Lung (tissue), 12 donors: ENCODE data around the gene ZNF12. TPM values are rescaled to one million over a fixed set of nuclear protein-coding genes. Genes with fewer than 3 reads are reported as not detected.
"Not testable (repeated sequence)": the region's sequence is repeated elsewhere in the genome, so short reads cannot be mapped to it uniquely, and the experiment has no call there.

ENCODE experiments used
- ATAC-seq: fragments of 200-7000 bp; cut with Tn5 transposase; one replicate; pipeline ENCODE4 v1.9.1; 2020; ENCODE audit warnings: moderate number of reproducible peaks; ENCODE audit not compliant: insufficient read depth, low FRiP score
- DNase-seq, 3 donors: peaks; one replicate each; pipeline ENCODE4 v3.0.0-alpha.2; 2013 to 2017
- H3K27ac ChIP-seq, 2 donors: one replicate each; pipeline ENCODE4 v1.5.1; 2013; ENCODE audit warnings: mild to moderate bottlenecking in 2 of 2, moderate library complexity in 2 of 2, control low read depth in 1 of 2, inconsistent platforms in 1 of 2, low read depth in 1 of 2, low read length in 1 of 2
- H3K27me3 ChIP-seq, 3 donors: one replicate each; pipeline ENCODE4 v1.5.1; 2013; ENCODE audit warnings: low read length in 2 of 3; ENCODE audit not compliant: control insufficient read depth in 3 of 3, insufficient read depth in 3 of 3
- H3K36me3 ChIP-seq, 4 donors: one replicate each; pipeline ENCODE4 v1.5.1; 2013; ENCODE audit warnings: low read length in 4 of 4, mild to moderate bottlenecking in 1 of 4, moderate library complexity in 1 of 4; ENCODE audit not compliant: control insufficient read depth in 4 of 4, insufficient read depth in 4 of 4
- H3K4me1 ChIP-seq, 5 donors: one replicate each; pipeline ENCODE4 v1.5.1; 2013; ENCODE audit warnings: low read length in 5 of 5, mild to moderate bottlenecking in 2 of 5, moderate library complexity in 1 of 5; ENCODE audit not compliant: control insufficient read depth in 5 of 5, insufficient read depth in 5 of 5
- H3K4me3 ChIP-seq: one replicate; pipeline ENCODE4 v1.5.1; 2013; ENCODE audit warnings: mild to moderate bottlenecking, control low read depth, moderate library complexity
- H3K9ac ChIP-seq, 2 donors: one replicate each; pipeline ENCODE4 v1.5.1; 2013; ENCODE audit warnings: low read length in 2 of 2, control low read depth in 1 of 2; ENCODE audit not compliant: insufficient read depth in 1 of 2
- H3K9me3 ChIP-seq, 4 donors: one replicate each; pipeline ENCODE4 v1.5.1; 2013; ENCODE audit warnings: low read length in 3 of 4, mild to moderate bottlenecking in 1 of 4, moderate library complexity in 1 of 4; ENCODE audit not compliant: control insufficient read depth in 4 of 4, insufficient read depth in 3 of 4
- WGBS, 2 donors: extraction: QIAGEN DNeasy Blood & Tissue Kit; methylation state at CpG; one replicate each; pipeline ENCODE4 v1.1.7; 2013; 5-methylcytosine and 5-hydroxymethylcytosine counted together
- polyA plus RNA-seq, 2 donors: library from polyadenylated mRNA; stranded (reverse); fragments of 200-250 nt; gene quantifications; one replicate each; pipeline ENCODE4 v1.2.1, GENCODE V29; 2013
- total RNA-seq, 2 donors: library from RNA; depleted of rRNA in 1 of 2; stranded (reverse); fragments of >200 nt in 1 of 2; gene quantifications; one replicate each; pipeline ENCODE4 v1.2.1, GENCODE V29; 2014 to 2021
- TF ChIP-seq, protein P1 (sequence below): IDR thresholded peaks from 2 replicates; pipeline ENCODE4 v1.5.1; 2012; ENCODE audit warnings: mild to moderate bottlenecking; ENCODE audit errors: control extremely low read depth, extremely low read depth
- donor health status: control.
- donor health status: control.
- donor health status: Bipolar disorder and iron deficiency.
- donor health status: healthy.
- donor health status: DM: yes; HTN: yes; CAD: no.

The ZNF12 gene
- total and polyA plus RNA-seq, 4 donors = 9.3 to 36.5 (median 16.0) TPM

DNA sequence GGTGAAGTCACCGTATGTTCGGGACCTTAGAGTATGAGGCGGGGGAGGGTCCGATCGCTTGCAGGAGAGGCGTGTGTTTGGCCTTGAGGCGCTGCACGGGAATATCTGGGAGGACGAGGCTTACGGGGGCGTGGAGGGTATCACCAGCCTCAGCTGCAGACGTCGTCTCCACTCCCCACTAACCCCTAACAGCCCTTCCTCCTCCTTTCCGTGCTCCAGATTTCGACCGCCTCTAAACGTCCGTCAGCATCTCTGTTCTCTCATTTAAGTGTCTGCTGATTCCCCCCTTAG lies 23.5 kb upstream of the ZNF12 start:
- peak overlapping the region; percentile 97 for H3K4me3 ChIP-seq
- 1 to 4% methylated on average over 17 to 18 of the region's 18 CpGs for WGBS, 2 donors
- peak overlapping the region; percentile 80 to 81 for H3K27ac ChIP-seq
- H3K9me3 ChIP-seq = no peaks in the 10 kb centered on the region
- H3K27me3 ChIP-seq = no peaks in the 10 kb centered on the region
- DNase-seq (no peak), ATAC-seq (no peak)
- peak overlapping the region; percentile 26 to 63 for H3K9ac ChIP-seq
- H3K4me1 ChIP-seq = peaks cover 0 to 7% (median 3%) of the 10 kb centered on the region in 5 donors
- TF ChIP-seq, protein P1, sequence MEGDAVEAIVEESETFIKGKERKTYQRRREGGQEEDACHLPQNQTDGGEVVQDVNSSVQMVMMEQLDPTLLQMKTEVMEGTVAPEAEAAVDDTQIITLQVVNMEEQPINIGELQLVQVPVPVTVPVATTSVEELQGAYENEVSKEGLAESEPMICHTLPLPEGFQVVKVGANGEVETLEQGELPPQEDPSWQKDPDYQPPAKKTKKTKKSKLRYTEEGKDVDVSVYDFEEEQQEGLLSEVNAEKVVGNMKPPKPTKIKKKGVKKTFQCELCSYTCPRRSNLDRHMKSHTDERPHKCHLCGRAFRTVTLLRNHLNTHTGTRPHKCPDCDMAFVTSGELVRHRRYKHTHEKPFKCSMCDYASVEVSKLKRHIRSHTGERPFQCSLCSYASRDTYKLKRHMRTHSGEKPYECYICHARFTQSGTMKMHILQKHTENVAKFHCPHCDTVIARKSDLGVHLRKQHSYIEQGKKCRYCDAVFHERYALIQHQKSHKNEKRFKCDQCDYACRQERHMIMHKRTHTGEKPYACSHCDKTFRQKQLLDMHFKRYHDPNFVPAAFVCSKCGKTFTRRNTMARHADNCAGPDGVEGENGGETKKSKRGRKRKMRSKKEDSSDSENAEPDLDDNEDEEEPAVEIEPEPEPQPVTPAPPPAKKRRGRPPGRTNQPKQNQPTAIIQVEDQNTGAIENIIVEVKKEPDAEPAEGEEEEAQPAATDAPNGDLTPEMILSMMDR = no peak
- peaks cover 0 to 15% (median 6%) of the 10 kb centered on the region in 4 donors for H3K36me3 ChIP-seq

DNA sequence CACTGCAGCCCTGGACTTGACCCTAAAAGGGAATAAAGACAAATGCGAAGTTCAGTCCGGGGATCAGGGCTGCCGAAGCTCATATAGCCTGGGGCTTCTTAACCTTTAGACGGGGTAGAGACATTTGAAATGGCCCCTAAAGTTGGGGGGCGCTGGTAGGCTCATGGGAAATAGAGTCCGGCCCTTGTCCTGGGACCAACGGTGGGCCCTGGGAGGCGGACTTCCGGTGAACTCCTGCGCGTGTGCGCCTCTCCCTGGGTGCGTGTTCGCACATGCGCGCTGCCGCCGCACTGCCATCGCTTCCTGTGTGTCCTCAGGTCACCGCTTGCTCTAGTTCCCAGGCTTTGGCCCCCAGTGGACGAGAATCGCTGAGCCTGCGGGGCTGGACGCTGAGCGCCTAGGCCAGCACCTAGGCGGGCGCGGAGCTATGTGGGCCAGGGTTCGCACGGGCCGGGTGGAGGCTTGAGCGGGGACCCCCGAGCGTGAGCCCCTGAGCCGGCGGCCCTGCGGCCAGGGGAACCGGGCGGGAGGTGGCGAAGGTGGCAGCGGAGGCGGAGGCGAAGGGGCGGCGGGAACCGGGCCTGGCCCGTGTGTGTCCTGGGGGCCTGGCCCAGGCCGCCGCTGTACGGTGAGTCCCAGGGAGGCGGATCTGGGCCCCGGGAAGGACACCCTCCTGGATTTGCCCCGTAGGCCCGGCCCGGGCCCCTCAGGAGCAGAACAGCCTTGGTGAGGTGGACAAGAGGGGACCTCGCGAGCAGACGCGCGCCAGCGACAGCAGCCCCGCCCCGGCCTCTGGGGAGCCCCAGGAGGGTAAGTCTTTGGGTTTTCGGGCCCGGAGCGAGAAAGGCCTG lies 23.0 kb upstream of the ZNF12 start:
- WGBS, 2 donors = 1% methylated on average over 47 to 66 of the region's 66 CpGs
- Histone ChIP-seq H3K27ac (peak overlapping the region; percentile 80 to 81), H3K4me1 (peaks cover 0 to 7% (median 3%) of the 10 kb centered on the region in 5 donors), H3K36me3 (peaks cover 0 to 11% (median 6%) of the 10 kb centered on the region in 4 donors), H3K4me3 (peak overlapping the region; percentile 97), H3K9ac (peak overlapping the region; percentile 26 to 63), H3K27me3 (no peaks in the 10 kb centered on the region), H3K9me3 (no peaks in the 10 kb centered on the region)
- TF ChIP-seq, protein P1 = no peak
- ATAC-seq (peak; percentile 100), DNase-seq (peak; percentile 94 to 98 (median 95))

DNA sequence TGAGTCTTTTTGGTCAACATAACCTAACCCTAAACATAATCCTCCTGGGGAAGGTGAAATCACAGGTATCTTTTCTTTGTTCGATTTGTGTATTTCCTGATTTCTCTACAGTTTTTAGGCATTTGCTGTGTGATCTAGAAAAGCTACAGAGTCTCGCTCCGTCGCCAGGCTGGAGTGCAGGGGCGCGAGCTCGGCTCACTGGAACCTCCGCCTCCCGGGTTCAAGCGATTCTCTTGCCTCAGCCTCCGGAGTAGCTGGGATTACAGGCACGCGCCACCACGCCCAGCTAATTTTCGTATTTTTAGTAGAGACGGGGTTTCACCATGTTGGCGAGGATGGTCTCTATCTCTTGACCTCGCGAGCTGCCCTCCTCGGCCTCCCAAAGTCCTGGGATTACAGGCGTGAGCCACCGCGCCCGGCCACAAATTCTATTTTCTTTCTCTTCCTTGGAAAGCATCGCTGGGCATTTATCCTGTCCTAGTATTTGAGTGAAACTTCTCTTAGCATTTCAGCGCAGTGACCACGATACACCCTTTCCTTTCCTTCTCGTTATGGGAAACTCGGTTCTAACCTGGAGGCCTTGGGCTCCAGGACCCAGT lies 22.2 kb upstream of the ZNF12 start:
- Histone ChIP-seq H3K36me3 (peaks cover 0 to 11% (median 5%) of the 10 kb centered on the region in 4 donors), H3K4me3 (peak overlapping the region; percentile 97), H3K27ac (peak overlapping the region; percentile 75 to 80)
- H3K27me3 ChIP-seq, ATAC-seq, H3K9me3 ChIP-seq, DNase-seq, H3K9ac ChIP-seq, H3K4me1 ChIP-seq: not testable (repeated sequence)
- 54 to 76% methylated on average over 25 to 29 of the region's 29 CpGs for WGBS, 2 donors

DNA sequence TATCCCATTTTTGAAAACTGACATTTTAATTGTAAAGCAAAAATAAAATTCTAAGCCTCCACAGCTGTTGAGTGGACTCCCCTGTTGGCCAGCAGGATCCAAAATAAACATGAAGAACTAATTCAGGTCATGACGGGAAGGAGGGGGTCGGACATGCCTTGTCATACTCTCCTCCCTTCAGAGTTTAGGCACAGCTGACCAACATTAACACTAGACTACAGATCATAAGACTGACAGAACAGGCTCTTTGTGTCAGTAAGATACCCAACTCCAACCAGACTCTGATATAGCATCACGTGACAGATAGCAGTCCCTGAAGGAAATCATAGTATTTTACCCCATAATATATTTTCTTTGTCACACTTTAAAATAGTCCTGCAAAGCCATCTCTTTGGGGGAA lies 20.9 kb upstream of the ZNF12 start:
- no peaks in the 10 kb centered on the region for H3K9me3 ChIP-seq
- ATAC-seq = no peak
- no peak overlapping the region for H3K4me3 ChIP-seq
- H3K27ac ChIP-seq = no peak overlapping the region
- no peaks in the 10 kb centered on the region for H3K27me3 ChIP-seq
- 85 to 87% methylated on average over 3 of the region's 3 CpGs for WGBS, 2 donors
- no peak for DNase-seq
- no peak overlapping the region for H3K9ac ChIP-seq
- H3K36me3 ChIP-seq = peaks cover 0 to 3% (median under 1%) of the 10 kb centered on the region in 4 donors
- TF ChIP-seq, protein P1 = no peak
- peaks cover 0 to 7% (median 3%) of the 10 kb centered on the region in 5 donors for H3K4me1 ChIP-seq

DNA sequence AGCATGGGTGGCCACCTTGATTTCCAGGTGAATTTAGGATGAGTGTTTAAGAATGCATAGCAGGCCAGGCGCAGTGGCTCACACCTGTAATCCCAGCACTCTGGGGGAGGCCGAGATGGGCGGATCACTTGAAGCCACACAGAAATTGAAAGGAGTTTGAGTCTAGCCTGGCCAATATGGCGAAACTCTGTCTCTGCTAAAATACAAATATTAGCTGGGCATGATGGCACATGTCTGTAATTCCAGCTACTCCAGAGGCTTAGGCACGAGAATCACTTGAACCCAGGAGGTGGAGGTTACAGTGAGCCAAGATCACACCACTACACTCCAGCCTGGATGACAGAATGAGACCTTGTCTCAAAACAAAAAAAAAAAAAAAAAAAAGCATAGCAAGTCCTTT lies 19.6 kb upstream of the ZNF12 start:
- not testable (repeated sequence) for H3K4me3 ChIP-seq, H3K36me3 ChIP-seq, DNase-seq, ATAC-seq, H3K9ac ChIP-seq, H3K27me3 ChIP-seq, H3K4me1 ChIP-seq, H3K27ac ChIP-seq, H3K9me3 ChIP-seq
- 90 to 95% methylated on average over 5 of the region's 5 CpGs for WGBS, 2 donors
